B cell (primary cell): Measurements from ENCODE around the gene CASS4.

Experiments used
- EZH2 ChIP-seq: IDR thresholded peaks from 2 replicates; pipeline ENCODE4 v1.6.1; 2012; ENCODE audit warnings: borderline replicate concordance, low read depth, mild to moderate bottlenecking, moderate library complexity, low read length; ENCODE audit not compliant: insufficient read depth, poor library complexity, severe bottlenecking
- TF ChIP-seq, protein P1 (sequence below): fragments of 200-600 bp; IDR thresholded peaks from one replicate; pipeline ENCODE4 v1.8.0; 2022; ENCODE audit warnings: antibody characterized with exemption, mild to moderate bottlenecking

DNA sequence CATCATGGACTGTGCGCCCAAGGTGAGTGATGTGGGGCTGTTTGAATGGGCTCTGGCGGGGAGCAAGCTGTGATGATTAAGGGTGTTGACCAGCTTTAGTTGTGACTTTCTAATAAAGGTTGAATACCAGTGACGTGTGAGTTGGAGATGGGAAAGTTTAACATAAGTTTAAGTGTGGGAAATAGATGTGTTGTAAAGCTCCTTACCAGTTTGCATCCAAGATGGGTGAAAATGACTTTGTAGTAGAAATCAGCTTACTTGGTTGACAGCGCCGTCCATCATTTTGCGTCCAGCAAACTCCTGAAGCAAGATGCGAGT is 372 bp downstream of the CASS4 start:
- TF ChIP-seq, protein P1, sequence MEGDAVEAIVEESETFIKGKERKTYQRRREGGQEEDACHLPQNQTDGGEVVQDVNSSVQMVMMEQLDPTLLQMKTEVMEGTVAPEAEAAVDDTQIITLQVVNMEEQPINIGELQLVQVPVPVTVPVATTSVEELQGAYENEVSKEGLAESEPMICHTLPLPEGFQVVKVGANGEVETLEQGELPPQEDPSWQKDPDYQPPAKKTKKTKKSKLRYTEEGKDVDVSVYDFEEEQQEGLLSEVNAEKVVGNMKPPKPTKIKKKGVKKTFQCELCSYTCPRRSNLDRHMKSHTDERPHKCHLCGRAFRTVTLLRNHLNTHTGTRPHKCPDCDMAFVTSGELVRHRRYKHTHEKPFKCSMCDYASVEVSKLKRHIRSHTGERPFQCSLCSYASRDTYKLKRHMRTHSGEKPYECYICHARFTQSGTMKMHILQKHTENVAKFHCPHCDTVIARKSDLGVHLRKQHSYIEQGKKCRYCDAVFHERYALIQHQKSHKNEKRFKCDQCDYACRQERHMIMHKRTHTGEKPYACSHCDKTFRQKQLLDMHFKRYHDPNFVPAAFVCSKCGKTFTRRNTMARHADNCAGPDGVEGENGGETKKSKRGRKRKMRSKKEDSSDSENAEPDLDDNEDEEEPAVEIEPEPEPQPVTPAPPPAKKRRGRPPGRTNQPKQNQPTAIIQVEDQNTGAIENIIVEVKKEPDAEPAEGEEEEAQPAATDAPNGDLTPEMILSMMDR, result no peak
- no peak for TF ChIP-seq EZH2
